ENCODE measurements around the gene AGBL1.
A peak's percentile ranks its signal among the peaks of the same experiment; 100 is the strongest.

AGBL1 gene

DNA sequence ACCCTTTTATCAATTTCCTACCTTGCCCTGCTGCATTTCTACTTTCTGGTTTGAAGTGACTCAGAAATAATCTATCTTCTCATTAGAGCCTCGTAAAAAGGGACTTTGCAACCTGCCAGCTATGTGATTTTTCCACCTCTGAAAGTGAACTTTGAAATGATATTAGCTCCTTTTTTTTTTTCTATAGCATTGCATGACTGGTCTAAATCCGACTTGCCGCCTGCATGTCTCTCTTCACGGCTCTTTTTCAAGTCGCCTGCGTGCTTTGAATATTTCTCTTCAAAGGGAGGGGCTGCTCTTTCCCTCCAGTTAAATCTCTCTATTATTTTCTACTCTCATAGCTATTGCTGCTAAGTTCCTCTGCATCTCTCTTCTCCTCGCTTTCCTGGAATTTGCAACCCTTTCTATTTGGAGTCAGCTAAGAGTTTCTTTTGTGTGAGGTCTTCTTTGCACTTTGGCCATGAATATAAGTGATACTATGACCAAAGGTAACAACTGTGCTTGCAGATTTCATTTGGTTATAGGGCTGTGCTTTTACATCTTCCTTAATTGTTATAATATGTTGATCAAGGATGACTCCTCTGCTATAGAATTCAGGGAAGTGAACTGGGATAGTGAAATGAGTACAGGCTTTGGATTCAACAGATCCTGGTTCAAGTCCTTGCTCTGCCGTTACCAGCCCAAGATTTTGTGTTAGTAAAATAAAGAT lies 541.1 kb downstream of the AGBL1 start:
- TF ChIP-seq, protein P1, sequence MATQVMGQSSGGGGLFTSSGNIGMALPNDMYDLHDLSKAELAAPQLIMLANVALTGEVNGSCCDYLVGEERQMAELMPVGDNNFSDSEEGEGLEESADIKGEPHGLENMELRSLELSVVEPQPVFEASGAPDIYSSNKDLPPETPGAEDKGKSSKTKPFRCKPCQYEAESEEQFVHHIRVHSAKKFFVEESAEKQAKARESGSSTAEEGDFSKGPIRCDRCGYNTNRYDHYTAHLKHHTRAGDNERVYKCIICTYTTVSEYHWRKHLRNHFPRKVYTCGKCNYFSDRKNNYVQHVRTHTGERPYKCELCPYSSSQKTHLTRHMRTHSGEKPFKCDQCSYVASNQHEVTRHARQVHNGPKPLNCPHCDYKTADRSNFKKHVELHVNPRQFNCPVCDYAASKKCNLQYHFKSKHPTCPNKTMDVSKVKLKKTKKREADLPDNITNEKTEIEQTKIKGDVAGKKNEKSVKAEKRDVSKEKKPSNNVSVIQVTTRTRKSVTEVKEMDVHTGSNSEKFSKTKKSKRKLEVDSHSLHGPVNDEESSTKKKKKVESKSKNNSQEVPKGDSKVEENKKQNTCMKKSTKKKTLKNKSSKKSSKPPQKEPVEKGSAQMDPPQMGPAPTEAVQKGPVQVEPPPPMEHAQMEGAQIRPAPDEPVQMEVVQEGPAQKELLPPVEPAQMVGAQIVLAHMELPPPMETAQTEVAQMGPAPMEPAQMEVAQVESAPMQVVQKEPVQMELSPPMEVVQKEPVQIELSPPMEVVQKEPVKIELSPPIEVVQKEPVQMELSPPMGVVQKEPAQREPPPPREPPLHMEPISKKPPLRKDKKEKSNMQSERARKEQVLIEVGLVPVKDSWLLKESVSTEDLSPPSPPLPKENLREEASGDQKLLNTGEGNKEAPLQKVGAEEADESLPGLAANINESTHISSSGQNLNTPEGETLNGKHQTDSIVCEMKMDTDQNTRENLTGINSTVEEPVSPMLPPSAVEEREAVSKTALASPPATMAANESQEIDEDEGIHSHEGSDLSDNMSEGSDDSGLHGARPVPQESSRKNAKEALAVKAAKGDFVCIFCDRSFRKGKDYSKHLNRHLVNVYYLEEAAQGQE (IDR thresholded peaks at IDR 0.05; ENCODE audit: insufficient replicate concordance, low read depth) = no peak
- TF ChIP-seq SPI1 (IDR thresholded peaks at IDR 0.05; ENCODE audit: borderline replicate concordance, low read depth) (no peak), GABPA (IDR thresholded peaks at IDR 0.05; ENCODE audit: low read depth) (no peak), POLR2AphosphoS5 (IDR thresholded peaks at IDR 0.05; ENCODE audit: low read depth) (no peak)
- TF ChIP-seq, protein P2, sequence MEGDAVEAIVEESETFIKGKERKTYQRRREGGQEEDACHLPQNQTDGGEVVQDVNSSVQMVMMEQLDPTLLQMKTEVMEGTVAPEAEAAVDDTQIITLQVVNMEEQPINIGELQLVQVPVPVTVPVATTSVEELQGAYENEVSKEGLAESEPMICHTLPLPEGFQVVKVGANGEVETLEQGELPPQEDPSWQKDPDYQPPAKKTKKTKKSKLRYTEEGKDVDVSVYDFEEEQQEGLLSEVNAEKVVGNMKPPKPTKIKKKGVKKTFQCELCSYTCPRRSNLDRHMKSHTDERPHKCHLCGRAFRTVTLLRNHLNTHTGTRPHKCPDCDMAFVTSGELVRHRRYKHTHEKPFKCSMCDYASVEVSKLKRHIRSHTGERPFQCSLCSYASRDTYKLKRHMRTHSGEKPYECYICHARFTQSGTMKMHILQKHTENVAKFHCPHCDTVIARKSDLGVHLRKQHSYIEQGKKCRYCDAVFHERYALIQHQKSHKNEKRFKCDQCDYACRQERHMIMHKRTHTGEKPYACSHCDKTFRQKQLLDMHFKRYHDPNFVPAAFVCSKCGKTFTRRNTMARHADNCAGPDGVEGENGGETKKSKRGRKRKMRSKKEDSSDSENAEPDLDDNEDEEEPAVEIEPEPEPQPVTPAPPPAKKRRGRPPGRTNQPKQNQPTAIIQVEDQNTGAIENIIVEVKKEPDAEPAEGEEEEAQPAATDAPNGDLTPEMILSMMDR (IDR thresholded peaks at IDR 0.05; ENCODE audit: insufficient read depth, low read length) = no peak
- H3K4me3 ChIP-seq (replicated peaks; ENCODE audit: insufficient read depth, low read length) = no peak overlapping the region
- DNase-seq (ENCODE audit: low read depth in 1 of 2, low spot score in 1 of 2) = no peak

DNA sequence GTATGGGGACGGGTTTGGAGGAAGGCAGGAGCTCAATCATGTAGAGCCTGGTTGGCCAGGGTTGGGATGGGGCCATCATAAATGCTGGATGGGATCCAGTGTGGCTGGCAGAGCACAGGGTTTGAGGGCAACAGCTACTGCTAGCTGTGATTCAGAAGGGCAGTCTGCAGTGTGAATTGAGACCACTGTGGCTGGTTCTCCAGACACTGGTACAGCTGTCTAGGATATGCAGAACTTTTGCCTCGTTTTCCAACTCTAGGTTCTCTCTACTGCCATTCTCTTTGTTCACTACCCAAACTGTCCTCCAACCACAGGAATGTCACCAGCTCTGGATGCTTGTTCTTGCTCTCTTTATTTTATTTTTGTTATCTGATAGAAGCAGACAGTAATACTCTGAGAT lies 543.6 kb downstream of the AGBL1 start:
- no peak for DNase-seq (ENCODE audit: low read depth in 1 of 2, low spot score in 1 of 2)
- Histone ChIP-seq H3K4me3 (replicated peaks; ENCODE audit: insufficient read depth, low read length) (no peak overlapping the region), H3K27me3 (ENCODE audit: insufficient read depth, poor library complexity, severe bottlenecking) (no peaks in the 10 kb centered on the region), H3K27ac (replicated peaks) (no peak overlapping the region)
- TF ChIP-seq, protein P1 (IDR thresholded peaks at IDR 0.05; ENCODE audit: insufficient replicate concordance, low read depth) = no peak
- TF ChIP-seq GABPA (IDR thresholded peaks at IDR 0.05; ENCODE audit: low read depth) (no peak), POLR2AphosphoS5 (IDR thresholded peaks at IDR 0.05; ENCODE audit: low read depth) (no peak), SPI1 (IDR thresholded peaks at IDR 0.05; ENCODE audit: borderline replicate concordance, low read depth) (no peak)
- TF ChIP-seq, protein P2 (IDR thresholded peaks at IDR 0.05; ENCODE audit: insufficient read depth, low read length) = no peak

More for the DNA sequence above, 541.1 kb downstream of the AGBL1 start:
- H3K27me3 ChIP-seq (ENCODE audit: insufficient read depth, poor library complexity, severe bottlenecking) = no peaks in the 10 kb centered on the region
- no peak overlapping the region for H3K27ac ChIP-seq (replicated peaks)

DNA sequence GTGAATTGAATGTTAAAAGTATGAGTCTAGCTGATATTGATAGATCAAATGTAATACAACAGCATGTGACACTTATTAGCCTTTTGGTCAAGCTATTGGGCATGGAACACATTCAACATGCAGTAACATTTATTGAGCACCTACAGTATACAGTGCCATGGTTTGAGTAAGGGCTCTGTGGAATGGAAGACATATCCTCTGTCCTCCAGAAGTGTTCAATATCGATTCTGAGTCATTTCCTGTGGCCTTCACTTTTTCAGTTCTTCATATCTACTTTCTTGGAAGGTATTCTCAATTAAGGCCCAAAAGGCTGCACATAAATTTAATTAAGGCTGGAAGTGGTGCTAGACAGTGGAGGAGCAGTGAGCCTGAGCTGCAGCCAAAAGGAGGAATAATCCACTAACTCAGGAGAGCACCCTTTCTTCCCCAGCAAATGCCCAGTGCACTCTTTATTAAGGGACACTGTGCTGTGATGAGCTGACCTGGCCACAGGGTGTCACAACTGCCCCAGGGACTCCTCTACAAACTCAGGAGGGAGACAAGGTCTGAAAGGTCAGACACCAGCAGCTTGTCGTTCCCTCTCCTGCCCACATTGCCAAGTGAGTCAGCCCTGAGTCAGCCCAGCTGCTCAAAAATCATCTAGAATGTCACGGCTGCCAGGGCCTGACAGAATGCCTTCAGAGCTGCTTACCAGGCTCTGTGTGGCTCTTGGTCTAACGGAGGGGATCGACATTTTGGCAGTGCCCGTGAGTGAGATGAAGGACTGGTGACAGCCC lies 544.8 kb downstream of the AGBL1 start:
- TF ChIP-seq, protein P1 (IDR thresholded peaks at IDR 0.05; ENCODE audit: insufficient replicate concordance, low read depth) = no peak
- TF ChIP-seq, protein P2 (IDR thresholded peaks at IDR 0.05; ENCODE audit: insufficient read depth, low read length) = peak; percentile 18
- H3K27ac ChIP-seq (replicated peaks) = no peak overlapping the region
- peak in 1 of 2 experiments; percentile 3 for DNase-seq (ENCODE audit: low read depth in 1 of 2, low spot score in 1 of 2)
- no peak overlapping the region for H3K4me3 ChIP-seq (replicated peaks; ENCODE audit: insufficient read depth, low read length)
- no peaks in the 10 kb centered on the region for H3K27me3 ChIP-seq (ENCODE audit: insufficient read depth, poor library complexity, severe bottlenecking)

All from HL-60 (cell line).